Measurements from ENCODE around the gene ATP2B2. TPM values are rescaled to one million over a fixed set of nuclear protein-coding genes. Genes with fewer than 3 reads are reported as not detected.

ATP2B2 gene
- total RNA-seq, 1 donor from 2014 or later, result not detected

DNA sequence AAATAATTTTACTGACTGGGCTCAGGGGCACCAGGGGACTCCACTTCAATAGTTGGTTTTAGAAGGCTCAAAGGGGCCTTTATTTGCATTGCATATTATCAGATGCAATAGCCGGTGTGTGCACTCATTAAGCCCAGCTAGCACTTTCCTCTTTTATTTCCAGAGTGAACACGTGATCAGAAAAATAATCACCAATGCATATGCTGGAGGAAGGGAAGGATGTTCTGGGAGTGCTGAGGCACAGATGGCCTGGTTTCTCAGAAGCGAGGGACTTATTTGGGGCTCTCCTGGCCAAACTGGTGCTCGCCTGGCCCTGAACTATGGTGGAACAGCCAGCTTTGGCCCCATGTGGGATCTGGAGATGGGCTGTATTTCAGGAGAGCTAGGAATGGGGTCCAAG lies 124.0 kb downstream of the ATP2B2 start:
- intact Hi-C loops (cut with micrococcal nuclease), result no loop called here
- peaks cover 18% of the 10 kb centered on the region for H3K4me1 ChIP-seq
- DNase-seq, result no peak
- H3K4me3 ChIP-seq, result no peak overlapping the region
- TF ChIP-seq, protein P1, sequence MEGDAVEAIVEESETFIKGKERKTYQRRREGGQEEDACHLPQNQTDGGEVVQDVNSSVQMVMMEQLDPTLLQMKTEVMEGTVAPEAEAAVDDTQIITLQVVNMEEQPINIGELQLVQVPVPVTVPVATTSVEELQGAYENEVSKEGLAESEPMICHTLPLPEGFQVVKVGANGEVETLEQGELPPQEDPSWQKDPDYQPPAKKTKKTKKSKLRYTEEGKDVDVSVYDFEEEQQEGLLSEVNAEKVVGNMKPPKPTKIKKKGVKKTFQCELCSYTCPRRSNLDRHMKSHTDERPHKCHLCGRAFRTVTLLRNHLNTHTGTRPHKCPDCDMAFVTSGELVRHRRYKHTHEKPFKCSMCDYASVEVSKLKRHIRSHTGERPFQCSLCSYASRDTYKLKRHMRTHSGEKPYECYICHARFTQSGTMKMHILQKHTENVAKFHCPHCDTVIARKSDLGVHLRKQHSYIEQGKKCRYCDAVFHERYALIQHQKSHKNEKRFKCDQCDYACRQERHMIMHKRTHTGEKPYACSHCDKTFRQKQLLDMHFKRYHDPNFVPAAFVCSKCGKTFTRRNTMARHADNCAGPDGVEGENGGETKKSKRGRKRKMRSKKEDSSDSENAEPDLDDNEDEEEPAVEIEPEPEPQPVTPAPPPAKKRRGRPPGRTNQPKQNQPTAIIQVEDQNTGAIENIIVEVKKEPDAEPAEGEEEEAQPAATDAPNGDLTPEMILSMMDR (IDR thresholded peaks at IDR 0.05; ENCODE audit: borderline replicate concordance), result no peak
- H3K36me3 ChIP-seq, result no peaks in the 10 kb centered on the region
- H3K9me3 ChIP-seq (replicated peaks), result peaks cover under 1% of the 10 kb centered on the region
- peaks cover 10% of the 10 kb centered on the region for H3K27me3 ChIP-seq (ENCODE audit: low read depth)
- no peak overlapping the region for H3K27ac ChIP-seq (replicated peaks)

DNA sequence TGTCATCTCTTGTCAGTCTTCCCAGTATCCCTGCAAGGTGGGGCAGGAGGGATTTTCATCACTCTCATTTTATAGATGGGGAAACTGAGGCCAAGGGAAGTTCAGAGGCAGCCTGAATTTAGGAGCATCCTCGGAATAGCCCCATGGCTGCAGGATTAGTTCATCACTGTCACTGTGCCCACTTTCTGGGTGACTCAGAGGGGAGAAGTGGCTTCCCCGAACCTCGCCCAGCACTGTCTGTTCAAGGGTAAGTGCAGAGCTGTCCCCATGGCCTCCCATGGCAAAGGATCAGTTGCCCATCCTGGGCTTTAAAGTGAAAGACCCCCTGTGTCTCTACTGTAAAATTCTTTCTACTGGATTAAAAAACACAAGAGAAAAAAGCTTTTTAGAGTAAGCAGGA lies 124.5 kb downstream of the ATP2B2 start:
- Histone ChIP-seq H3K4me1 (peaks cover 22% of the 10 kb centered on the region), H3K4me3 (no peak overlapping the region), H3K36me3 (no peaks in the 10 kb centered on the region), H3K27me3 (ENCODE audit: low read depth) (peaks cover 6% of the 10 kb centered on the region), H3K9me3 (replicated peaks) (no peaks in the 10 kb centered on the region), H3K27ac (replicated peaks) (no peak overlapping the region)
- TF ChIP-seq, protein P1 (IDR thresholded peaks at IDR 0.05; ENCODE audit: borderline replicate concordance), result no peak
- DNase-seq, result no peak
- intact Hi-C loops (cut with micrococcal nuclease), result no loop called here

DNA sequence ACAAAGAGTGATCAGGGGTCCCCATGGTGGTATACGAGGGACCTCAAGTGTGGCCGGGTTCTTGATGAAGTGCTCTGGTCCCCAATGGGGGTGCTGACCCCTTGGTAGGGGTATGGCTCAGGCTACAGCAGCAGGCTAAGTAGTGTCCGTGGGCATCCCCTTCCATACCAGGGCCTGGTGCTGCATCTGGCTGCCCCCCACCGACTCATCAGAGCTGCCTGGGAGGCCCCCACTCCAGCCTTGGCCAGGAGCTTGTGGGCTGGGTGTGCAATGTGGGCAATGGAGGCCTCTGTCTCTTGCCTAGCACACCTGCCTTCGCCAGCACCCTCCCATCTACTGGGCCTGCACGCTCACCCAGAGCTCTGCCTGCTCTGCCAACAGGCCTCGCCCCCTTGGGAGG lies 125.4 kb downstream of the ATP2B2 start:
- peaks cover 6% of the 10 kb centered on the region for H3K27me3 ChIP-seq (ENCODE audit: low read depth)

DNA sequence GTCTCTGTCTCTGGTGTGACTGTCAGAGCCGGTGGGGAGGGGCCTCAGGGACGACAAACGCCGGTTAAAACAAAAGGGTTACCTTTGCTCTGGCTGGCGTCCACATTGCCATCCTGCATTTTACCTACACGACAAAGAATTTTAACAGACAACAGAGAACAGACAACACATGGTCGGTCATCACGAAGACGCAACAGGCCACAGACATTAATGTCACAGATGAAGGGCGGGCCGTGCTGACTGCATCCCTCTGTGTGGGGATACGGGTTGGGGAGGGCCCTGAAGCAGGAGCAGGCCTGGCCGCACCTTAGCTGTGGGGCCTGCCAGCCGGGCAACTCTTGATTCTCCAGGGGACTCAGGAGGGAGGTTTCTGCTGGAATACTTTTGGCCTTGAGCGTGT lies 126.2 kb downstream of the ATP2B2 start:
- no peaks in the 10 kb centered on the region for H3K36me3 ChIP-seq
- H3K4me3 ChIP-seq, result no peak overlapping the region
- peaks cover 5% of the 10 kb centered on the region for H3K27me3 ChIP-seq (ENCODE audit: low read depth)
- H3K9me3 ChIP-seq (replicated peaks), result no peaks in the 10 kb centered on the region
- intact Hi-C loops (cut with micrococcal nuclease), result no loop called here
- no peak overlapping the region for H3K27ac ChIP-seq (replicated peaks)
- TF ChIP-seq, protein P1 (IDR thresholded peaks at IDR 0.05; ENCODE audit: borderline replicate concordance), result no peak
- DNase-seq, result no peak
- H3K4me1 ChIP-seq, result peaks cover 22% of the 10 kb centered on the region

More for the DNA sequence above, 125.4 kb downstream of the ATP2B2 start:
- DNase-seq, result no peak
- Histone ChIP-seq H3K9me3 (replicated peaks) (no peaks in the 10 kb centered on the region), H3K27ac (replicated peaks) (no peak overlapping the region), H3K4me3 (no peak overlapping the region), H3K4me1 (peaks cover 22% of the 10 kb centered on the region), H3K36me3 (no peaks in the 10 kb centered on the region)
- intact Hi-C loops (cut with micrococcal nuclease), result no loop called here
- TF ChIP-seq, protein P1 (IDR thresholded peaks at IDR 0.05; ENCODE audit: borderline replicate concordance), result no peak

DNA sequence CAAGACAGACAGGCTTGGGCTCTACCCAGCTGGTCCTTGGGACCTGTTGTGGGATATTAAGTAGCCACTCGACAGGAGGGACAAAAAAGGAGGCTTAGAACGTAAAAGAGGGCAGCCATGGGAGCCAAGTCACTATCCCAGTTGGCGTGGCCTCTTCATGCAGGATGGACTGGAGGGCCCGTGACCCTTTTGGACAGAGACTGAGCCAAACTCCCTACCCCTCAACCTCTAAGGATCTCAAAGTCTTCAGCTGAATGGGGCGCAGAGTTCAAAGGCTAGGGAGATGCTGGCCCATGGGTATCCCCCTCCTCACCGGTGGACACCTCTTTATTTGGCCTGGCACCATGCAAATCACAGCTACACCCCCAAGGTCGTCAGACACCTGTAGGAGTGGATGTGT lies 126.6 kb downstream of the ATP2B2 start:
- no peaks in the 10 kb centered on the region for H3K9me3 ChIP-seq (replicated peaks)
- H3K27me3 ChIP-seq (ENCODE audit: low read depth), result peaks cover under 1% of the 10 kb centered on the region
- no peak overlapping the region for H3K27ac ChIP-seq (replicated peaks)
- no peak overlapping the region for H3K4me3 ChIP-seq
- TF ChIP-seq, protein P1 (IDR thresholded peaks at IDR 0.05; ENCODE audit: borderline replicate concordance), result no peak
- peaks cover 22% of the 10 kb centered on the region for H3K4me1 ChIP-seq
- no peak for DNase-seq
- intact Hi-C loops (cut with micrococcal nuclease), result no loop called here
- H3K36me3 ChIP-seq, result no peaks in the 10 kb centered on the region

DNA sequence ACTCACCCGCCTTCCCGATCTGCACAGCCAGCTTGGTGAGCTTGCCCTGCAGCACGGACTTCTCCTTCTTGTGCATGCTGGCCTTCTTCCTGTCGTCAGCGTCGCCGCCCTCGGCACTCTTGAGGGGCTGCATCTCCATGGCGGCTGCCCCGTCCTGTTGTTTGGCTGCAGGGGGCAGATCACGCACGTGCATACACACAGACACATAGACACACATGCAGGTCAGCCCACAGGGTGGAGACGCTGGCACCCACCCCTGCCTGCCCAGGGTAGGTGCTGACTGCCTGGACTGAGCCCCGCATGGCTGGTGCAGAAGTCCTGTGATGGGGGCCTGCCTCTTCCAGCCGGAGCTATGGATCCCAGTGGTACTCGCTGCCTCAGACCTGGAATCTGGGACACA lies 127.1 kb downstream of the ATP2B2 start:
- TF ChIP-seq, protein P1 (IDR thresholded peaks at IDR 0.05; ENCODE audit: borderline replicate concordance), result no peak
- H3K27me3 ChIP-seq (ENCODE audit: low read depth), result no peaks in the 10 kb centered on the region
- DNase-seq, result no peak
- H3K27ac ChIP-seq (replicated peaks), result no peak overlapping the region
- H3K9me3 ChIP-seq (replicated peaks), result no peaks in the 10 kb centered on the region
- H3K4me1 ChIP-seq, result peaks cover 22% of the 10 kb centered on the region
- intact Hi-C loops (cut with micrococcal nuclease), result no loop called here
- H3K4me3 ChIP-seq, result no peak overlapping the region
- no peaks in the 10 kb centered on the region for H3K36me3 ChIP-seq
